ENCODE measurements around the gene SRP68. TPM values are rescaled to one million over a fixed set of nuclear protein-coding genes. Genes with fewer than 3 reads are reported as not detected.

Gene SRP68
- total RNA-seq, 4 donors from 2014 or later: 42.3 to 62.0 (median 49.6) TPM

- TF ChIP-seq CTCF (IDR thresholded peaks at IDR 0.05): no peak
- ATAC-seq (ENCODE audit: low FRiP score) (no peak), DNase-seq (ENCODE audit: low spot score) (no peak)
These were observed 25.5 kb upstream of the SRP68 start for GRCh38 chr17:76097716-76098295.

- DNase-seq (ENCODE audit: low spot score): no peak
- no peak for TF ChIP-seq CTCF (IDR thresholded peaks at IDR 0.05)
- peak; percentile 17 for ATAC-seq (ENCODE audit: low FRiP score)
These were observed 23.6 kb upstream of the SRP68 start for GRCh38 chr17:76095943-76096342.

- no peak for TF ChIP-seq CTCF (IDR thresholded peaks at IDR 0.05)
- no peak for ATAC-seq (ENCODE audit: low FRiP score)
- DNase-seq (ENCODE audit: low spot score): no peak
These were observed 21.7 kb upstream of the SRP68 start for GRCh38 chr17:76094046-76094445.

- no peak for TF ChIP-seq CTCF (IDR thresholded peaks at IDR 0.05)
- DNase-seq (ENCODE audit: low spot score) (no peak), ATAC-seq (ENCODE audit: low FRiP score) (no peak)
These were observed 20.5 kb upstream of the SRP68 start for GRCh38 chr17:76092526-76093413.

- DNase-seq (ENCODE audit: low spot score) (no peak), ATAC-seq (ENCODE audit: low FRiP score) (no peak)
- TF ChIP-seq CTCF (IDR thresholded peaks at IDR 0.05): no peak
These were observed 19.4 kb upstream of the SRP68 start for GRCh38 chr17:76091526-76092286.

- no peak for TF ChIP-seq CTCF (IDR thresholded peaks at IDR 0.05)
- DNase-seq (ENCODE audit: low spot score) (no peak), ATAC-seq (ENCODE audit: low FRiP score) (no peak)
These were observed 18.3 kb upstream of the SRP68 start for GRCh38 chr17:76090517-76091129.

All from omental fat pad (tissue), 4 donors.